Activated T-helper 1 cell treated with Interleukin-2 at 50 U/mL for 16 hours (primary cell): Measurements from ENCODE around the gene DIAPH2.

Experiments
- DNase-seq: peaks from one replicate; pipeline ENCODE4 v3.0.0-alpha.2; 2020; ENCODE audit warnings: low read depth

DIAPH2 gene

DNA sequence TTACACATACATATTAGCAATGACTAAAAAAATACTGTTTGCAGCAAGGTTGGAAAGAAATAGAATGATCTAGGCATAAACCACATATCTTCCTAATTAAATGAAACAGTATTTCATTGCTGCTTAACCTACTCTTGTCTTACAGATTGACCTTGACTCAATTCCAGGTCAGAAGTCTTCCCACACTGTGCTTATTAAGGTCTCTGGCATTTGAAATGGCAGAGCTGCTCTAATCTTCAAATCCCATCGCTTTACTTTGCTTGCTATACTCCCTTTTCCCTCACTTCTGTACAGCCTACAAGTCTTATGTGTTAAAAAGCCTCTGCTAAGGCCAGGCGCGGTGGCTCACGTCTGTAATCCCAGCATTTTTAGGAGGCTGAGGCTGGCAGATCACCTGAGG lies 623.5 kb downstream of the DIAPH2 start:
- DNase-seq, result no peak

DNA sequence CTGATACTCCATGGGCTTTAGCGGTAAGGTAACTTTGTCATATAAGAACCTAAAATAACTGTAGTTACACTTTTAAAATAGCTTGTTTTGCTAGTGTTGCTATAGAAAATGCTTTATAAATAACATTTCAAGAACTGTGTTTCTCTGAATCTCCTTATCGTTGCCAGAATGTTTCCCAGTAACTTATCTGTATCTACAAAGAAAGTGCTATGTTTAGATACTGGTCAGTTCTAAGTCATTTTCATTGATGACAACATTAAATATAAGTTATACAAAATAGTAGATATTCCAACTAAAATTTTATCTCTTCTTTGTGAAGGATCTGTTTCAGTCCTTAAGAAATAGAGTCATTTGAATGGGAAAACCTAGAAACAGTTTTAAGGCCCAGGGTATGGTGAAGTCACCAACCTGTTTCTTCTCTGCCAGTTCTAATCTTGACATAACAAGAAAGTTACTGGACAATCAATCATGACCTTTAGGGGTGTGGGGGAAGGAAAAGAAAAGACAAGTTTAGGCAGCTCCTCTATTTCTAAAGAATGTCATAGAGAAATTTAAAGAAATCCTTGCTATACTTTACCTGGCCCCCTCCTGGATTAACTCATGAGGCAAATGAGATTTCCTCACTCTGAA lies 625.0 kb downstream of the DIAPH2 start:
- DNase-seq, result no peak

DNA sequence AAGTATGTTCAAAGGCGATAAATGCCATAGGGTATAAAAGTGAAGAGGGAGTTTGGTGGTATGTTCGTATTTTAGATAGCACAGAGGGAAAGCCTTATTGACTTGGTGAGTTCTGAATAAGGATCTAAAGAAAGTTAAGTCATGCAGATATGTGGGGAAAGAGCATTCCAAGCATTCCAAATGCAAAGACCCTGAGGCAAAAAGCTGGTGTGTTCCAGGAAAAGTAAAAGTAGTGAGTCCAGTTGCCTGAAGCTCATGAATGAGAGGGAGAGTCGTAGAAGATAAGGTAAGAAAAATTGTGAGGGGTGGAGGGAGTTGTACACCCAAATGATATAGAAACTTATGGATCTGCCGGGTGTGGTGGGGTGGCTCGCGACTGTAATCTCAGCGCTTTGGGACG lies 625.7 kb downstream of the DIAPH2 start:
- no peak for DNase-seq

DNA sequence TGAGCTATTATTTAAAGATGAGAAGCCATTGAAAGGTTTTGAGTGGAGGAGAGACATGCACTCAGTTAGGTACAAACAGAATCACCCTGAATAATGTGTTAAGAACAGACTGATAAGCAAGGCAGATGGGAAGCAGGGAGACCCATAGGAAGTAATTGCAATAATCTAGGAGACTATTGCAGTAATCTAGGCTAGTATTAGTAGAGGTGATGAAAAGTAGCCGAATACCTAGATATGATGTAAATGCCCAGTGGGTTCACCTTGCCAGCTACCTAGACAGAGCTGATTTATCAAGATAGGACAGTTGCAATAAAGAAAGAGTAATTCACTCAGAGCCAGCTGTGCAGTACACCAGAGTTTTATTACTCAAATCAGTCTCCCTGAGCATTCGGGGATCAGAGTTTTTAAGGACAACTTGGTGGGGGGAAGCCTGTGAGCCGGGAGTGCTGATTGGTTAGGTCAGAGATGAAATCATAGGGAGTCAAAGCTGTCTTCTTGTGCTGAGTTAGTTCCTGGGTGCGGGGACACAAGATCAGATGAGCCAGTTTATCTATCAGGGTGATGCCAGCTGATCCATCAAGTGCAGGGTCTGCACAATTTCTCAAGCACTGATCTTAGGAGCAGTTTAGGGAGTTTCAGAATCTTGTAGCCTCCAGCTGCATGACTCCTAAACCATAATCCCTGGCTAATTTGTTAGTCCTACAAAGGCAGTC lies 626.6 kb downstream of the DIAPH2 start:
- no peak for DNase-seq

DNA sequence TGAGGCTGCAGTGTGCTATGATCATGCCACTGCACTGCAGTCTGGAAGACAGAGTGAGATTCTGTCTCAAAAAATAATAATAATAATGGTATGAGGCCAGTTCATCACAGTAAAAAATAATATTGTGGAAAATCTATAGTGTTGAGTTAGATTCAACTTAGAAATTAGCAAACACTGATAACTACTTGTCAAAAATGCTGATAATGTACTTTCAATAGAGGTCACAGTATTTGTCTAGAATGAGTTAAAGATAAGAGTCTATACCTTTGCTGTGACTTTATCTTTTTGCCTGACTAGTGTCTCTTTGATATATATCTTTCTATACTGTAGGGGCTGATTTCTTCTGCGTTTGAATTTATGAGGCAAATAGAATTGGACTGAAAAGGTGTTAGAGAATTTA lies 629.7 kb downstream of the DIAPH2 start:
- DNase-seq, result no peak

DNA sequence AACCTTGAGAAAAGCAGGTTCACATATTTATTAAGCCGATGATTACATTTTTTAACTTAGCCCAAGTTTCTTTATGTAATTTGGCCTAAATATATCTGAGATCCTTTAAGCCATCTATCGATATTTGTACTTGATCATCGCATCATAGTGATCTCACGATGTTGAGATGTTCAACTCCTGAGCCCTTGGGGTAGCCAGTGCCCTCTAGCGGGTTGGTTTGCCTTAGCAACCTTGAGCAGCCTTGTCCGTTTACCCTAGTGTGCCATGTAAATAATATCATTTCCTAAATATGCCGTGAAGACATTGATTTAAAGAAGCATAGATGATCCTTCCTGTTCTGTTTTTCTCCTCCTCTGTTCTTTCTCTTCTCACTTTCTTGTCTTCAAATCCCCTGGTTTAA lies 631.3 kb downstream of the DIAPH2 start:
- DNase-seq, result no peak

DNA sequence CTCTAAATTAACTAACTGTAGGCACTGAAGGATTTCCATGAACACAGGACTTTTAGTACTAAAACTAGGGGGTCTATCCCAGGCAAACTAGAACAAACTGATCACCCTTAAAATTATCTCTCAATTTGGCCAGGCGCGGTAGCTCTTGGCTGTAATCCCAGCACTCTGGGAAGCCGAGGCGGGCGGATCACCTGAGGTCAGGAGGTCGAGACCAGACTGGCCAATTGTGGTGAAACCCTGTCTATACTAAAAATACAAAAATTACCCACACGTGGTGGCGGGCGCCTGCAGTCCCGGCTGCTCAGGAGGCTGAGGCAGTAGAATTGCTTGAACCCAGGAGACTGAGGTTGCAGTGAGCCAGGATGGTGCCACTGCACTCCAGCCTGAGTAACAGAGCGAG lies 635.7 kb downstream of the DIAPH2 start:
- DNase-seq, result no peak

DNA sequence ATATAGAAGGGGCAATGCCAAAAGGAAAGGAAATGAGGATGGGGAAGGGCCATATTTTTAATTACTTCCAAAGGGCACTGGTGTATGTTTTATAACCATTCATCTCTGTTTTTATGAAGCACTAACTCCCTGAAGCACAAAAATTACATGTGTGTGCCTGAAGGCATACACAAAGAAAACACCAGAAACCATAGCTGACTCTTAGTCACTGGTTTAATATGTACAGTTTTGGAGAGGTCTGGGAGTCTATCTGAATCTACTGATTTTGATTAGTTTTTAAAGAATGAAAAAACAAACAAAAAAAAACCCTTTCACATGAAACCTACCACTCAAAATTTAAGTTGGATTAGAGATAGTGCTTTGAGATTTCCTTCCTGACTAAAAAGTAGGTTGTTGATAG lies 637.8 kb downstream of the DIAPH2 start:
- DNase-seq, result no peak

DNA sequence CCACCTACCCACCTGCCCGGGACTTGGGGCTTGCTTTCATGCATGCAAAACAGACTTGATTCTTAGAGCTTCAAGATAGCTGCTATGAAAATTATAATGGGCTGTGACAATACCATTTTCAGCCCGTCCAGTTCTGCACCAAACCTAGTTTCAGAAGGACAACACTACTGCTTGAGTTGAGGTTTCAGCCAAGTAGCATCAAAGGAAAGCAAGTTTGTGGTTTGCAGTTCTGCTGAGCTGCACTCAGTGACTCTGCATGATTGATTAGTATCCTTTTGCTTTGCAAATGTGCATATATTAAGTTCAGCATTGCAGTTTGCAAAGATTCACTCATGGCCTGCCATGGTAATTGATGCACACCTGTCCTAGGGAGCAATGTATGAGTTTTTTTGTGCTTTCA lies 641.8 kb downstream of the DIAPH2 start:
- no peak for DNase-seq

DNA sequence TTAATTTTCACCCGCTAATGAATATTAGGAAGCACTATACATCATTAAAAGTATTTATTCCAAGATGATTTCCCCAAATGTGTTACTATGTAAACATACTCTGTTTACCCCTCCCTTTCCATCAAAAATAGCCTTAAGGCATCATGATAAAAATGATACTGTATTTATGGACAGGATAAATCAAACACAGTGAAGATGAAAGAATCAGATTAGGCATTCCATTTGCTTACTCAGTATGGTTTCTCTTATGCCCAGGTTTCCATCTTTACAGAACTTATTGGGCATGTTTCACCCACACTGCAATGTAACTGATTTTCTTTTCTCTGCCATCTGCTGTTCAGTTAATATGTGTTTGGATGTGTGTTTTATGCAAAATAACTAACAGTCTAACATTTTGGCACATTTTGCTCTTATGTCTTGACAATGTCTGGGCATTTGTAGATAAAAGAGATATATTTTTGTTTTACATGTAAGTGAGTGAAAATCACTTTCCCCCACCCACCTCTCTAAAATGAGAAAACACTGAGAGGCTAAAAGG lies 644.3 kb downstream of the DIAPH2 start:
- no peak for DNase-seq

DNA sequence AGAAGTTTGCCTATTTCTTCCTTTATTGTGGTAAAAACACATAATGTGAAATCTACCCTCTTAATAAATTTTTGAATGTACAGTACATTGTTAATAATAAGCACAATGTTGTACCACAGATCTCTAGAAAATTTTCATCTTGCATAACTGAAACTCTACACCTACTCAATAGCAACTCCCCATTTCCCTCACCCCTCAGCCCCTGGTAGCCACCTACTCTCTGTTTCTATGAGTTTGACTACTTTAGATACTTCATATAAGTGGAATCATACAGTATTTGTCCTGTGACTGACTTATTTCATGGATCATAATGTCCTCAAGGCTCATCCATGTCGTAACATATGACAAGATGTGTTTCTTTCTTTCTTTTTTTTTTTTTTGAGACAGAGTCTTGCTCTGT lies 645.5 kb downstream of the DIAPH2 start:
- DNase-seq, result no peak

DNA sequence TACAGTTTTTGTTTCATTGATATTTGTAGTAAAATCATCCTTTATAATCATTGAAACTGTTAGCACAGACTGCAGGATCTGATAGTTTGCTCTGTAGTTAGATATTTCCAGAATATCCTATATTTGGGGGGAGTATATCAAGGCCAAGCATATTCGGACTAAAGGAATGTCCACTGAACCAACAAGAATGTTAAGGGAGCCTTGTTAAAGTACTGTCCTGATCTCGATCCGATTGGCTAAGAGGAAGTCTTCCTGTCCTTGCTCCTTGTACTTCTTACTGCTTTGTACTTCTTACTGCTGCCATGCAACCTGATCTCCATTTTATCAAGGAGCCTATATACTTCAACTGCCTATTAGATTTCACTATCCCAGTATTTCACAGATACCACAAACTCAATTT lies 648.3 kb downstream of the DIAPH2 start:
- DNase-seq, result no peak

DNA sequence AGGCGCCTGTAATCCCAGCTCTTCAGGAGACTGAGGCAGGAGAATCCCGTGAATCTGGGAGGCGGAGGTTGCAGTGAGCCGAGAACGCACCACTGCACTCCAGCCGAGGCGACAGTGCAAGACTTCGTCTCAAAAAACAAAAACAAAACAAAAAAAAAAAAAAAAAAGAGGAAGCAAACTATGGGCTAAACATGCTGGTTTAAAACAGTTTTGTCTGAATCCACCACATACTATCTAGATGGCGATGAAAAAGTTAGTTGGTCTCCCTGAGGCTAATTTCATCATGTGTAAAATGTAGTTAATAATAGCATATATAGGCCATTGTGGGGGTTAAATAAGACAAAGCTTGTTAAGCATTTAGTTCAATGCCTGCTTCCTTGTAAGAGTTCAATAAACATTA lies 650.2 kb downstream of the DIAPH2 start:
- no peak for DNase-seq

DNA sequence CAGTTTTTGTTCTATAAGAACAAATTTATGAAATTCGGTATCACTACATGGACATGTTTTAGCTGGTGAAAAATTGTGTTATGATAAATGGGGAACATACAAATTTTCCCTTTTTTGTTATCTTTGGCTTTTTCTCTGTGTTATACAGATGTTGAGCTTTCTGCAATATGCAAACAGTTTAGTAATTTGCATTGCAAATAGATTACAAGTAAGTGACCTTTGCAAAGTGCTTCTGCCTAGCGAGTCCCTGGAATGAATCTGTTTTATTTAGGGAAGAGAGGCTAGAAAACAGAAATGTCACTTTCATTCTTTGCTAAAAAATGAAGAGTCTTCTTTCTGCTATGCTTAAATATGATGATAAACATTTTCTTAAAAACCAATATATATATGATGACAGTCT lies 660.1 kb downstream of the DIAPH2 start:
- no peak for DNase-seq

DNA sequence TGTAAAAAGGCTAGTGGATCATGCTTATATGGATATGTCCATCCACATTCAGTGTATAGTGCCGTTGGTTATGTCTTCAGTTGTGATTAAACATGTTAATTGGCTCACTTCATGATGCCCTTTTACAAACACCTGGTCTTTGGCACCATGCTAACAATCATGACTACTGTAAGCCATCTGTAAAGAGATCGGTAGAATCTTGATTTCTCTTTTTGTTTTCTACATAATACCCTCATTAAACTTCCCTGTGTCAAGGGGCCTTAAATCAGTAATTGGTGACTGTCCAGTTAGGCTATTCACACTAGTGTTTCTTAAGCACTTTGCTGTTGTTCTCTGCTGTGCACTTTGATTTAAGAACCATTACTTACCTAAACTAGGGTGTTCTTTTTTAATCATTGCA lies 674.3 kb downstream of the DIAPH2 start:
- DNase-seq, result no peak

DNA sequence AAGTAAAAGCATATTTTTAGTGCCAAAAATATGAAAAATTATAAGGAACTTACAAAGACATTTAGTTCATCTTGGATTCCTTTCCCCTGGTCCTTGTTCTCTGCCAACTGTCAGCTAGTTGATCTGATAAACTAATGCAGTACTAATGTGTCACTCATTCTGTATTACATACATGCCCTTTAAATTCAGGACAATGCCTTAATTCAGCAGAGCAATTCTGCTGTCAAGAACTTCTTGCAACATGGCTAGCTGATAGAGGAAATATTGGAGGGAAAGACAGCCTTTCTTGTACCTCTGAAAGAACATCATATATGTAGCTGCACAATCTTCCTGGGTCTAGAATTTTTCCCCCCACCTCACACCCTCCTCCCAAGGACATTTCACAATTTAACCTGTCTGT lies 679.2 kb downstream of the DIAPH2 start:
- DNase-seq, result no peak

DNA sequence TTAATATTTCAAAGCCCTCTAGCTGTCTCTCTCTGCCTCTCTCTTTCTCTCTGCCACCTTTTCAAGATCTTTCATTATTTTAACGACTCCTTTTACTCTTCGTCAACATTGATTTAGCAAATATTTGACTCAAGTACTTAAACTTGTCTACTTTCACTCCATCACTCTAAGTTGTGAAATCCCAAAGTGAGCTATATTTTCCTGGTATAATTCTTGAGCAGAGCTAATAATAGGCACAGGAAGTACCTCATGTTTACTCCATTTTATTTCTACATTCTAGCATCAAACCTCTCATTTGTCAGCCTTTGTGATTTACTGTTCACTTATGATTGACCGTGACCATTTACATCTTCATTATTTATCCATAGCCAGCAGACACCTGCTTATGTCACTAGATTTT lies 681.6 kb downstream of the DIAPH2 start:
- no peak for DNase-seq

DNA sequence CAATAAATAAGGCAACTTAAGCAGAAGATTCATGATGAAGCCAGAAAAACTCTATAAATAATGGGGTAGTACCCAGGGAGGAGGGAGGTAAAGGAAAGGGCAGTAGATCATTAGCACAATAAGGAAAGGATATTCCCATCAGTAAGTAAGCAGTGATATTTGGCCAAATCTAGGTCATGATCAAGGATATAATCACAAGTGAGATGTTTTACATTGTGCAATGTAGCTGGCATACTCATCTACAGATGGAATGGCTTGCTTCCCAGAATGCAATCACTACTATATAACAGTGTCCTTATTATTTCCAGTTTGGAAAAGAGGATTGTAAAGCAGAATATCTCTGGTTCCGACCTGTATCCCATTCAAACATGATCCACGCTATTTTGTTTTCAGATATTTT lies 682.5 kb downstream of the DIAPH2 start:
- no peak for DNase-seq

DNA sequence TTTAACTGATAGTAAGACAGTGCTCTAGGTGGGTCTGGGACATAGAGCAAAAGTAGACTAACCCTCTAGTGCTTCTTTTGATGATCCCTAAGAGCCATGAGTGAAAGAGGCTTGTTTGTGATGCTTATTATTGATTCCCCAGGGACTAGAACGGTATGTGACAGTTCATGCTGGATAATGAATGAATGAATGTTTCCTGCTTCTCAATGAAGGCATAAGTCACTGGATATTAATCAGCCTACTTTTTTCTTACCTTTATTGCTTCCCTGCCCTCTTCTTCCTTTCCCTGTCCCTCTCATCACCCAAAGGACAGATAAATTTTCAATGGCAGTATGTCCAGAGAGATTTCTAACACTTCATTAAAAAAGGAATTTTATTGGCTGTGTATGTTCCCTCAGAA lies 685.3 kb downstream of the DIAPH2 start:
- no peak for DNase-seq

DNA sequence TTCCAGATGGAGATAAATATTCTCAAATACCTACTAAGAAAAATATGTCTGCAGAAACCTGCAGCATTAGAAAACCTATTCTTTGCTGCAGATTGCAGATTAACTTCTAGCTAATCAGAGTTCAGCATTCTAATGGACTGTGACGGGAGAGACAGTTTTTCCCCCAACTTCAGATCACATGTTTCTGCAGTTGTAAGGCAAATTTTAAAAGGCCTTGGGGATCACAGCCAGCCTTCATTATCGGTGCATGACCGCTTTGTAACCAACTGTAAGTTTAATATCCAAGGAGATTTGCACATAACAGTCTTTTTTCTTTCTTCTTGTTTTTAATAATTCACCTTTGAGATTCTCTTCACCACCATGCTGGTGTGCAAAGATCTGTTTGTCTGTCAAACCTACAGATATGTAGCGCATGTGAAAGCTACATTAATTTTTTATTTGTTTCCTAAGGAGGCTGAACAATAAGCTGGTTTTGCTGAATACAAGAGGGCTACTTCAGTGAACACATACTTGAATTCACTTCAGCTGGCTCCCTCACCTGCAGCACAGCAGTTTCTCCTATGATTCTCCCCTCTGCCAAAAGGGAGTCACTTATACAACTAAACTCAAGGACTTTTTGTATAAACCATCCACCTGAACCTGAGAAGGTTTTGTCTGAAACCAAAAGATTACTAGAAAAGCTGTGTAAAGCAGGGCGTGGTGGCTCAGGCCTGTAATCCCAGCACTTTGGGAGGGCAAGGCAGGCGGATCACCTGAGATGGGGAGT lies 687.5 kb downstream of the DIAPH2 start:
- no peak for DNase-seq

DNA sequence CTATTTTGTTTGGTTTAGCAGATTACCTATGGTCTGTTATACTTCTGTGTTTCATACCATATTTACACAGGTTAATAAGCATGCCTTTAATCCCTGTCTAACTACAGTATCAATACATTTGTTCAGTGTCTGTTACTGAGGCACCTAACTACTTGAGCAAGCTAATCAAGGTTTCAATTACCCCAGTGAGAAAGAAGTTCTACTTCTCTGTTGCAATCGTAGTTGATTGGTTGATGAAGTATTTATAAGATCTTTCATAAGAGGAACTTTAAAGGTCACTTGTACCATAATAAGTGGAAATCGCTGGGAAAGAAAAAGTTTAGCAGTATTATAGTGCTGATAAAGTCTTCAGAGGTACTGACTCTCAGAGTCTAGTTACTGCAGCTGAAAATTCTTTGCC lies 689.6 kb downstream of the DIAPH2 start:
- DNase-seq, result no peak

DNA sequence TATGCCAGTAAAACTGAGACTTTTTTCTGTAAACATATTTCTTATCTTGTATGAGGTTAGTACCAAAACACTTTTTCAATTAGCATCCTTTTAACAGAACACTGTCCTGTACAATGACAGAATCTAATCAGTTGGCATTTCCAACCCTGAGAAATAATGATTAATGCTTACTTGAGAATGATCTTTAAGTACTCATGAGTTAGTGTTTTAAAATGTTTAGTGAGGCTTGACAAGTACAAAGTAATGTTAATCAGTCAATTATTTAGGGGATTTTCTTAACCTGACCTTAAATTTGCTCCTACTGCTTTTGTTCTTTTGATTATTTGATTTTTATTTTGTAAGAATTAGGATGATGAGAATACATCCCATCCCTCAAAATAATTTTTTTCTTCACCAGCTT lies 695.6 kb downstream of the DIAPH2 start:
- DNase-seq, result no peak

DNA sequence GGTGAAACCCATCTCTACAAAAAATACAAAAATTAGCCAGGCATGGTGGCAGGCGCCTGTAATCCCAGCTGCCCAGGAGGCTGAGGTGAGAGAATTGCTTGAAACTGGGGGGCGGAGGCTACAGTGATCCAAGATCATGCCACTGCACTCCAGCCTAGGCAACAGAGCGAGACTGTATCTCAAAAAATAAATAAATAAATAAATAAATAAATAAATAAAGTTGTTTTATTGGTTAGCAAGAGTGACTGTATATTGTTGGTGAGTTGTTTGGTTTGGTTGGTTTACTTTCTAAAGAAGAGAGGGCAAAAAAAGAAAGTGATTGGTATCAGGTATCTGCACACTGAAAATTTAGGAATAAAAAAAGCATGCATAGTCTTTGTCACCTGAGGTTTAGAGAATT lies 700.0 kb downstream of the DIAPH2 start:
- DNase-seq, result no peak
